Urothelium cell line (cell line): ENCODE results near the gene PCDH1.
A peak's percentile ranks its signal among the peaks of the same experiment; 100 is the strongest.

Experiments
- DNase-seq: peaks from one replicate; pipeline ENCODE4 v3.0.0; 2011; ENCODE audit warnings: low spot score, mixed read lengths
- FAIRE-seq: peaks from 2 replicates; lab custom pipeline; 2011; peaks lifted over from hg19 to GRCh38; lab: Jason Lieb, UNC

The PCDH1 gene

GRCh38 chr5:141875022-141875740 lies 3.0 kb downstream of the PCDH1 start:
- DNase-seq (no peak), FAIRE-seq (no peak)

- DNase-seq (no peak), FAIRE-seq (no peak)
These were observed 3.8 kb downstream of the PCDH1 start for GRCh38 chr5:141874262-141874964.

- DNase-seq (no peak), FAIRE-seq (no peak)
These were observed 4.3 kb downstream of the PCDH1 start for GRCh38 chr5:141873933-141874261.

GRCh38 chr5:141872496-141873356 lies 5.5 kb downstream of the PCDH1 start:
- FAIRE-seq (no peak), DNase-seq (no peak)

GRCh38 chr5:141871870-141872269 lies 6.3 kb downstream of the PCDH1 start:
- FAIRE-seq (no peak), DNase-seq (no peak)

- FAIRE-seq (no peak), DNase-seq (no peak)
These were observed 7.3 kb downstream of the PCDH1 start for GRCh38 chr5:141870871-141871270.

- DNase-seq (no peak), FAIRE-seq (no peak)
These were observed 8.0 kb downstream of the PCDH1 start for GRCh38 chr5:141870228-141870627.

GRCh38 chr5:141869514-141869913 lies 8.7 kb downstream of the PCDH1 start:
- FAIRE-seq: no peak

GRCh38 chr5:141869040-141869439 lies 9.2 kb downstream of the PCDH1 start:
- no peak for DNase-seq
- FAIRE-seq: no peak

More at GRCh38 chr5:141869514-141869913, 8.7 kb downstream of the PCDH1 start:
- DNase-seq: no peak

- FAIRE-seq (no peak), DNase-seq (no peak)
These were observed 9.7 kb downstream of the PCDH1 start for GRCh38 chr5:141868541-141868940.

GRCh38 chr5:141867651-141868050 lies 10.6 kb downstream of the PCDH1 start:
- no peak for FAIRE-seq
- no peak for DNase-seq

GRCh38 chr5:141867139-141867538 lies 11.1 kb downstream of the PCDH1 start:
- FAIRE-seq: no peak
- no peak for DNase-seq

GRCh38 chr5:141866096-141866495 lies 12.1 kb downstream of the PCDH1 start:
- DNase-seq (peak; percentile 82), FAIRE-seq (no peak)

- DNase-seq: no peak
- FAIRE-seq: no peak
These were observed 12.8 kb downstream of the PCDH1 start for GRCh38 chr5:141865406-141865805.

- DNase-seq (no peak), FAIRE-seq (no peak)
These were observed 13.5 kb downstream of the PCDH1 start for GRCh38 chr5:141864371-141865370.

GRCh38 chr5:141863569-141864178 lies 14.5 kb downstream of the PCDH1 start:
- FAIRE-seq: no peak

GRCh38 chr5:141862936-141863543 lies 15.2 kb downstream of the PCDH1 start:
- FAIRE-seq: no peak
- no peak for DNase-seq

More at GRCh38 chr5:141863569-141864178, 14.5 kb downstream of the PCDH1 start:
- DNase-seq: no peak

- DNase-seq: no peak
- FAIRE-seq: no peak
These were observed 17.0 kb downstream of the PCDH1 start for GRCh38 chr5:141861194-141861593.

- FAIRE-seq: no peak
- no peak for DNase-seq
These were observed 20.0 kb downstream of the PCDH1 start for GRCh38 chr5:141858079-141858765.
